ENCODE results near the gene ATXN2. TPM values are rescaled to one million over a fixed set of nuclear protein-coding genes. Genes with fewer than 3 reads are reported as not detected.
A peak's percentile ranks its signal among the peaks of the same experiment; 100 is the strongest.
"Not testable (repeated sequence)": the region's sequence is repeated elsewhere in the genome, so short reads cannot be mapped to it uniquely, and the experiment has no call there.

Gene ATXN2
- total RNA-seq, 2 experiments from 2014 or later = 36.8 to 37.8 TPM

DNA sequence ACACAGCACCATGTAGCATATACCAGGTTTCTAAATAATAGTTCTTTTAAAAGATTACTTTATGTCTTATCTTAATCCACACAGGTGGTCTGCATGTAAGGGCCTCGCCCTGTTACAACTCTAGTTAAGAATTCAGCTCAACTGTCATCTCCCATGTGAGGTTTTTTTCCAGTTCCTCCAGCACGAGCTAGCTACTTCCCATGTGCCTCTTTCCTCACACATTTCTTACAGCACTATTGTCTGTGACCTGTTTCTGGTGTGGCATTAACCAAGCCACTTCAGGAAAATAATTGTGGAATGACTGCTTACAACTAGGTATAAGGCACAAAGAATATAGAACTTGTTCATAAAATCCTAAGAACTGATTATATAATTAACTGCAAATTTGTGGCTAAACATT lies 127.9 kb downstream of the ATXN2 start:
- no peak for ATAC-seq

DNA sequence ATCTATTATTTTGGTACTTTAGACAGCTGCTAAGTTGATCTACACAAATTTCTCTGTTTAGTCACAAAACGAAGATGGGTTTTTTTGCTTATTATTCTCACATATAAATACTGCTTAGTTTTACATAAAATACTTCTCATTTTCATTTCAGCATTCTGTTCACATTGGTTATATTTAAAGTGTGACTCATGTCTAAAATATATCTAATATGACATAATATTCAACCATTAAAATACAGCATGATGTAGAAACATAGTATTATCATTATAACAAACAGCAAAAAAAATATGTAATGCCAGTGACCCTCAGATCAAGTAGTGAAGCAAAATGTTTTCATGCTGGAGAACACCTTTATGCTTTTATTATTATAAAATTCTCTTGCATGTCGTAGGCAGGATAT lies 129.7 kb downstream of the ATXN2 start:
- Mint-ChIP-seq H3K4me1 (ENCODE audit: low read depth) (no peaks in the 10 kb centered on the region), H3K36me3 (ENCODE audit: low read depth) (peaks cover 16% of the 10 kb centered on the region), H3K9me3 (ENCODE audit: insufficient read depth) (no peaks in the 10 kb centered on the region), H3K27me3 (ENCODE audit: low read depth) (no peaks in the 10 kb centered on the region), H3K4me3 (no peak overlapping the region), H3K27ac (no peak overlapping the region)
- ATAC-seq = no peak
- DNase-seq = no peak
- POLR2A ChIA-PET = no interaction called here
- CTCF ChIA-PET = interaction anchor here (1.5 kb wide), 1 partner anchor 18 kb away, joined by 3 read pairs; no protein-coding TSS in a partner anchor

More for the DNA sequence above, 127.9 kb downstream of the ATXN2 start:
- Mint-ChIP-seq H3K36me3 (ENCODE audit: low read depth) (peaks cover 23% of the 10 kb centered on the region), H3K27me3 (ENCODE audit: low read depth) (no peaks in the 10 kb centered on the region), H3K9me3 (ENCODE audit: insufficient read depth) (no peaks in the 10 kb centered on the region), H3K27ac (no peak overlapping the region), H3K4me1 (ENCODE audit: low read depth) (no peaks in the 10 kb centered on the region), H3K4me3 (no peak overlapping the region)
- no peak for DNase-seq
- POLR2A ChIA-PET = interaction anchor here (0.6 kb wide), 1 partner anchor 63 kb away, joined by 3 read pairs; no protein-coding TSS in a partner anchor
- CTCF ChIA-PET = interaction anchor here (1.6 to 4.7 kb wide), 4 partner anchors 10 to 75 kb away, joined by 3 to 18 read pairs (median 8); no protein-coding TSS in a partner anchor

DNA sequence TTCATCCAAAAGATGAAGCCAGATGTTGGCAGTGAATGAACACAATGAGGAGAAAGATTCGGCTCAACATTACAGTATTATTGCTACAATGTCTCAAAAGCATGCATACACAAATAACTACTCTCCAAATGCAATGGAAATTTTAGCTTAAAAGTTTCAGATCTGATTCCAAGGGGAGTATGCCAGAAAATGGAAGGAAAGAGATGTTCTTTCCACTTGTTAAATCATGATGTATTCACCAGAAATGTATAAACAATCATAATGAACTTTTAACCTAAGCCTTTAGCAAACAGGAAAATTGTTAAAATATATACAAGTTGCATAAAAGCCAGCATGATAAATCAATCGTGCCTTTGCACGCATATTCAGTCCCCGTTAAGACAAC lies 131.3 kb downstream of the ATXN2 start:
- DNase-seq (no peak), ATAC-seq (no peak)
- no peaks in the 10 kb centered on the region for H3K4me1 Mint-ChIP-seq (ENCODE audit: low read depth)
- no peak overlapping the region for H3K4me3 Mint-ChIP-seq
- CTCF ChIA-PET = interaction anchor here (1.5 to 2.9 kb wide), 3 partner anchors 16 to 71 kb away, joined by 3 to 15 read pairs (median 13); no protein-coding TSS in a partner anchor
- no peaks in the 10 kb centered on the region for H3K27me3 Mint-ChIP-seq (ENCODE audit: low read depth)
- no peaks in the 10 kb centered on the region for H3K9me3 Mint-ChIP-seq (ENCODE audit: insufficient read depth)
- H3K27ac Mint-ChIP-seq = no peak overlapping the region
- POLR2A ChIA-PET = no interaction called here
- H3K36me3 Mint-ChIP-seq (ENCODE audit: low read depth) = peaks cover 6% of the 10 kb centered on the region

DNA sequence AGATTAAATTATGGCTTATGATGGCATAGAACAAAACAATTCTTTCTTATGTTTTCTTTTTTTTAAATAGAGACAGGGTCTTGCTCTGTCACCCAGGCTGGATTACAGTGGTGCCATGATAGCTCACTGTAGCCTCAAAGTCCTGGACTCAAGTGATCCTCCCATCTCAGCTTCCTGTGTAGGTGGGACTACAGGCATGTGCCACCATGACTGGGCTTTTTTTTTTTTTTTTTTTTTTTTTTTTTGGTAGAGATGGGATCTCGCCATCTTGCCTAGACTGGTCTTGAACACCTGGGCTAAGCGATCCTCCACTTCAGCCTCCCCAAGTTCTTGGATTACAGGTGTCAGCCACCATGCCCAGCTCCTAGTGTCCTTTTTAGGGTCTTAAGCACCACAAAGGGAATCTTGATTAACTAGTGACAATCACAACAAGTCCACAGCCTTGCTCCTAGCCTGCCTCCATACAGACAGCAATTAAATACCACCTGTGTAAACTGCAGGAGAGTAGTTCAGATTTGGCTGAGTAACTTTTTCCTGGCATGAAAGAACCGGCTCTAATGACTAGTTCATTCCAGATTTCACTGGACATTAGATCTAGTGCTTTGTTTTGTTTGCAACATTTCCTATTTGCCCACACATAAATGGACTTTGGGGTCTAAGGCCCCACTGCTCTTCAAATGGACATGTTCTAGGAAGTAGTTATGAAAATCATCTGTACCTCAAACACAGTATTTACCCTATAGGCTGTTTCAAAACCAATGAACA lies 131.8 kb downstream of the ATXN2 start:
- Mint-ChIP-seq H3K36me3 (ENCODE audit: low read depth) (peaks cover 6% of the 10 kb centered on the region), H3K27ac (no peak overlapping the region), H3K9me3 (ENCODE audit: insufficient read depth) (no peaks in the 10 kb centered on the region), H3K4me1 (ENCODE audit: low read depth) (no peaks in the 10 kb centered on the region), H3K4me3 (no peak overlapping the region), H3K27me3 (ENCODE audit: low read depth) (no peaks in the 10 kb centered on the region)
- ATAC-seq (no peak), DNase-seq (no peak)
- ChIA-PET POLR2A (no interaction called here), CTCF (interaction anchor here (2.4 to 2.9 kb wide), 2 partner anchors 16 to 70 kb away, joined by 13 to 15 read pairs; no protein-coding TSS in a partner anchor)

DNA sequence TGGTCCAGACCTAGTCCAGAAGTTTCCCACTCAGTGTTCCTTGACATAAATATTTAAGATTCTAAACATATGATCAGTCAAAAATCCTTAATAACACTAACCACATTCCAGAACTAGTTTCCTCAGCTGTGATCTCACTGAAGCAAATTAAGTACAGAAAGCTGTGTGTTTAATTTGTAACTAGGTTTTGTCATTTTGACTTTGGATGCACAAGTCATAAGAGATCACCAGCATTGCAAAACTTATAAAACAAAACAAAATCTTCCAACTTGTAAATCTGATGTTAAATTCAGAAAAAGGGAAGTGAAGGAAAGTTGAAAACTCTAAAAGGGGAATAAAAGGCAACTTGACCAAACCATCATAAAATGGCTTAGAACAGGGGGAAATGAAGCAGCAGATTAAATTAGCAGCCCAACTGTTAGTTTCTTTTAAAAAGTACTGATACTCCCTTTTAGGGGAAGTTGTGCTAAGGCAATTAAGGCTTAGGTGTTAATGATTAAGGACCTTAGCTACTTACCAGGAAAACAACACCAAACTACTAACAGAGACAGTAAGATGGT lies 136.8 kb downstream of the ATXN2 start:
- no peak overlapping the region for H3K4me3 Mint-ChIP-seq
- no peak for DNase-seq
- no peak overlapping the region for H3K27ac Mint-ChIP-seq
- H3K36me3 Mint-ChIP-seq (ENCODE audit: low read depth) = peaks cover 3% of the 10 kb centered on the region
- no peaks in the 10 kb centered on the region for H3K27me3 Mint-ChIP-seq (ENCODE audit: low read depth)
- POLR2A ChIA-PET = no interaction called here
- CTCF ChIA-PET = interaction anchor here (1.0 to 28.2 kb wide), 3 partner anchors 11 to 58 kb away, joined by 3 to 1088 read pairs (median 39); partner anchors contain the start of gene SH2B3
- no peak for ATAC-seq
- no peaks in the 10 kb centered on the region for H3K9me3 Mint-ChIP-seq (ENCODE audit: insufficient read depth)
- no peaks in the 10 kb centered on the region for H3K4me1 Mint-ChIP-seq (ENCODE audit: low read depth)

DNA sequence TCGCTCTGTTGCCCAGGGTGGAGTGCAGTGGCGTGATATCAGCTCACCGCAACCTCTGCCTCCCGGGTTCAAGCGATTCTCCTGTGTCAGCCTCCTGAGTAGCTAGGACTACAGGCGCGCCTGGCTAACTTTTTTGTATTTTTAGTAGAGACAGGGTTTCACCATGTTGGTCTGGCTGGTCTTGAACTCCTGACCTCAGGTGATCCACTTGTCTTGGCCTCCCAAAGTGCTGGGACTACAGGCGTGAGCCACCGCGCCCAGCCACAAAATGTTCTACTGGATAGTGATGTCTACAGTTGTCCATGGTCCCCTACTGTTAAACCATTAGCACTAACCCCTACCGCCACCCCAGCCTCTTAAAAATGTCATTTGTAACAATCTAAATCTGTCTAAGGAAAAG lies 139.0 kb downstream of the ATXN2 start:
- H3K4me3 Mint-ChIP-seq; H3K9me3 Mint-ChIP-seq (ENCODE audit: insufficient read depth); POLR2A ChIA-PET; ATAC-seq; H3K27ac Mint-ChIP-seq; H3K4me1 Mint-ChIP-seq (ENCODE audit: low read depth); H3K27me3 Mint-ChIP-seq (ENCODE audit: low read depth): not testable (repeated sequence)
- peaks cover 17% of the 10 kb centered on the region for H3K36me3 Mint-ChIP-seq (ENCODE audit: low read depth)
- CTCF ChIA-PET = interaction anchor here (1.4 to 28.2 kb wide), 3 partner anchors 8 to 56 kb away, joined by 4 to 1088 read pairs (median 39); partner anchors contain the start of gene SH2B3
- peak; percentile 6 for DNase-seq

DNA sequence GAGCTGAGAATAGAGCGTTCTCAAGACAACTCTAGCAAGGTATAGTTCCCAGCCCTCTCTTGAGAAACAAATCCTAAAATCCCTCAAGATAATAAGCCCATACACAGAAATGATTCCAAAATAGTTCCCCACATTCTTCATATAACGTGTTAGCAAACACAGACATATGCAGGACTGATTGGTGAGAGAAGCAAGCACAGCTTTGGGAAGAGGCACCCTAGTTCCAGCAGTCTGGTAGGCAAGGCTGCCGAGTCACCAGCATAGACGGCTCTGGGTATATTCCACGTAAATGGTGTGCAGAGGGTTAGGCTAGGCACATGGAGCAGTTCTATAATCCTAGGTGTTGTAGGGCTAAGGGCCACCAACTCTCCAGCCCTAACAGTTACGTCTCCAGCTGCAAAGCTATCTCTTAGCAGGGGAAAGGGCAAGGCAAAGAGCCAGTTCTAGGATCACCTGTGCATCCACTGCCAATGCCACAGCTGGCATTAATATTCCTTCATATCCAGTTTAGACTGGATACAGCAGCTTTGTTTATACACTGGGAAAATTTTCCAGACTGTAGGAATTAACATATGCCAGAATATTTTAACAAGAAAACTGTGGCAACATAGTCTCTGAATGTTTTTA lies 140.5 kb downstream of the ATXN2 start:
- ATAC-seq (no peak), DNase-seq (peak; percentile 9)
- Mint-ChIP-seq H3K27me3 (ENCODE audit: low read depth) (no peaks in the 10 kb centered on the region), H3K4me1 (ENCODE audit: low read depth) (peaks cover 6% of the 10 kb centered on the region), H3K9me3 (ENCODE audit: insufficient read depth) (no peaks in the 10 kb centered on the region), H3K27ac (no peak overlapping the region), H3K4me3 (no peak overlapping the region), H3K36me3 (ENCODE audit: low read depth) (peaks cover 24% of the 10 kb centered on the region)
- CTCF ChIA-PET = interaction anchor here (1.0 to 28.2 kb wide), 6 partner anchors 15 to 72 kb away, joined by 3 to 1088 read pairs (median 4); partner anchors contain the start of gene SH2B3
- POLR2A ChIA-PET = interaction anchor here (0.8 kb wide), 1 partner anchor 62 kb away, joined by 3 read pairs; no protein-coding TSS in a partner anchor

DNA sequence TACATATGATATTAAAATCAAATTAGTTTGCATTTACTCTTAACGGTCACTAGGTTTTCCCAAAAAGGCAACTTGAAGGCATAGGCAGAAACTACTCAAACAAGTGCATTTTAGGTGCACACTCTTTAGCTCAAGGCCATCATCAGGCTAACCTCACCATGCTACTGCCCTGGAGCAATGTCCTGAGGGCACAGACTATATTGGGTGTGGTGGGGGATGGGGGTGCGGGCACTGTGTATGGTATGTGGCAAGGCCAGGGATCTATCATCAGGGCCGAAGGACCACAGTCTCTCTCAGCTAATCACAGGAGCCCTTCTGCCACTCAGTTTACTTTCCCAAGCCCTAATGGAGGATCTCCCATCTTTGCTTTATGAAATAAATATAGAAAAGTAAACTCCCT lies 141.5 kb downstream of the ATXN2 start:
- Mint-ChIP-seq H3K9me3 (ENCODE audit: insufficient read depth) (no peaks in the 10 kb centered on the region), H3K4me1 (ENCODE audit: low read depth) (peaks cover 6% of the 10 kb centered on the region), H3K4me3 (no peak overlapping the region), H3K27me3 (ENCODE audit: low read depth) (no peaks in the 10 kb centered on the region), H3K27ac (no peak overlapping the region), H3K36me3 (ENCODE audit: low read depth) (peaks cover 27% of the 10 kb centered on the region)
- ChIA-PET POLR2A (interaction anchor here (1.8 kb wide), 1 partner anchor 13 kb away, joined by 5 read pairs; no protein-coding TSS in a partner anchor), CTCF (interaction anchor here (28.2 kb wide), 1 partner anchor 53 kb away, joined by 1088 read pairs; the partner anchor contains the start of gene SH2B3)
- peak; percentile 4 for DNase-seq
- no peak for ATAC-seq

DNA sequence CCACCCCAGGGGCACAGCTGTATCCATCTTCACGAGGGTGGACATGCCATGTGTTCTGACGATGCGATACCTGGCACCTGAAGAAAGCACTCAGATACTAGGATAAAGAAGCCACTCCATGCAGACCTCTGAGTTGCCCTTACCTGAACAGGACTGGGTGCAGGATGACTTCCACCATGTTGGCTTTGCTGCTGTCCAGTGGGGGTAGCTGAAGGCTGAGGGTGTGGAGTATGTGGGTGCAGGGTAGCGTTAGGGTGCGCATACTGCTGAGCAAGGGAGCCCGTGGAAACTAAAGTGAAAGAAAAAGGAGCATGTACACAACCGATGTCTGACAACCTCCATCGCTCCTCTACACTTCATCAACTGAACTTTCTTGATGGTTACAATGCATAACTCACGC lies 142.0 kb downstream of the ATXN2 start:
- DNase-seq = peak; percentile 15
- Mint-ChIP-seq H3K36me3 (ENCODE audit: low read depth) (peaks cover 27% of the 10 kb centered on the region), H3K27me3 (ENCODE audit: low read depth) (no peaks in the 10 kb centered on the region), H3K9me3 (ENCODE audit: insufficient read depth) (no peaks in the 10 kb centered on the region), H3K4me1 (ENCODE audit: low read depth) (peaks cover 6% of the 10 kb centered on the region), H3K4me3 (no peak overlapping the region), H3K27ac (no peak overlapping the region)
- no peak for ATAC-seq
- POLR2A ChIA-PET = interaction anchor here (1.8 kb wide), 1 partner anchor 12 kb away, joined by 5 read pairs; no protein-coding TSS in a partner anchor
- CTCF ChIA-PET = interaction anchor here (28.2 kb wide), 1 partner anchor 53 kb away, joined by 1088 read pairs; the partner anchor contains the start of gene SH2B3

DNA sequence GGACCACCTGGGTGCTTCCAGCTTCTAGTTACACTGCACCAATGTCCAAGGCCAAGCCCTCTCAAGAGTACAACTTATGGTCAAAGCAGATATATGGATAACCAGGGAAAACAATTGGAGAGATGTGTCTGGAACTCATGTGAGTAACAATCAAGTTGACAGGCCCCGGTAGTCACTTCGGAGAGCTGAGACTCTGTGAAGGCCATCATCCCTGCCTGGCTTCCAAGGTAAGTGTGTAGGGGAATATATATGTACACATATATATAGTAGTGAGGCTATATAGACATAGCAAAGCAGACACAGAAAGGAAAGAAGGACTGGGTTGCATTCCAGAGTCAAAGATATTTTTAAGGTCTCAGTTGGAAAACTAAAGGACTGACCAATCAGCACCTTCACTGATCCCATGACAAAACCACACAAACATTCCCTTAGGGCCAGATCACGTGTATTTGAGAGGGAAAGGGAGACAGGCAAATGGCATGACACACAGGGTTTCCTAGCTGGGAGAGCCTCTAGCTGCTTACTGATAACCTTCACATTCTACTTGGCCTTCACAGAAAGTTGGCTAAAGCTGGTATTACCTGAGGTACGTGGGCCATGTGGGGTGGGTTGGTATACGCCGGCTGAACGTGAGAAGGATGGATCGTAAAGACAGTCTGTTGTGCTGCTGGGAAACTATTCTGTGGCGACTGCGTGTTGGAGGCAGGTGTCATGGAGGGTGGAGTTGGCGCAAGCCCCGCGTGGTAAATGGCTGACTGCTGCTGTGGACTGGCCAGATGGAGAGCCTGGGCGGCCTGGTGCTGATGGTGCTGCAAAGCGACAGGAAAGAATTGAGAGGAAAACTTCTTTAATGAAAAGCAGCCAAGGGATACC lies 143.4 kb downstream of the ATXN2 start:
- Mint-ChIP-seq H3K9me3 (ENCODE audit: insufficient read depth) (no peaks in the 10 kb centered on the region), H3K4me1 (ENCODE audit: low read depth) (peaks cover 18% of the 10 kb centered on the region), H3K27ac (peak overlapping the region; percentile 48), H3K36me3 (ENCODE audit: low read depth) (peaks cover 38% of the 10 kb centered on the region), H3K27me3 (ENCODE audit: low read depth) (no peaks in the 10 kb centered on the region), H3K4me3 (no peak overlapping the region)
- ChIA-PET CTCF (interaction anchor here (1.5 to 28.2 kb wide), 2 partner anchors 52 to 75 kb away, joined by 6 to 1088 read pairs; partner anchors contain the start of gene SH2B3), POLR2A (no interaction called here)
- ATAC-seq (no peak), DNase-seq (peak; percentile 21)

Data from activated CD8-positive, alpha-beta T cell treated with anti-CD3 and anti-CD28 coated beads, Interleukin-2, amount 10 ng/mL, durations not matched to agents 7 days and 5 days (primary cell).